GM12878 (cell line): Measurements from ENCODE around the gene SLC25A41. TPM values are rescaled to one million over a fixed set of nuclear protein-coding genes. Genes with fewer than 3 reads are reported as not detected.
A peak's percentile ranks its signal among the peaks of the same experiment; 100 is the strongest.

Source experiments
- FOS ChIP-seq: IDR thresholded peaks from 3 replicates; pipeline ENCODE4 v1.6.1; 2011; ENCODE audit warnings: borderline replicate concordance; ENCODE audit not compliant: insufficient read length; ENCODE audit errors: extremely low read depth
- HDGF ChIP-seq: fragments of 450-650 bp; IDR thresholded peaks from 2 replicates; pipeline ENCODE4 v1.6.1; 2016; ENCODE audit warnings: antibody characterized with exemption
- TBL1XR1 ChIP-seq: IDR thresholded peaks from 2 replicates; pipeline ENCODE4 v1.6.1; 2012; ENCODE audit warnings: low read depth, low read length, improper control_type of control experiment
- ZNF207 ChIP-seq: fragments of 450-650 bp; IDR thresholded peaks from 2 replicates; pipeline ENCODE4 v1.6.1; 2014; ENCODE audit warnings: antibody characterized with exemption, mild to moderate bottlenecking, borderline replicate concordance
- polyA plus RNA-seq, 11 experiments: library from polyadenylated mRNA; depleted of rRNA in 4 of 11; unstranded in 6 of 11; stranded (reverse) in 5 of 11; fragments of >200 nt; fragmentation: Nextera tagmentation in 4 of 11; fragmentation: Illumina TruSeq in 1 of 11; extraction: Ambion mirVana in 4 of 11; extraction: Trizol in 1 of 11; gene quantifications; 1 replicate in 1 of 11; 2 replicates in 10 of 11; pipeline versions ENCODE4 v1.2.1 to v1.2.3, GENCODE V29; 2011 to 2016; ENCODE audit warnings: inconsistent platforms in 2 of 11, missing spikeins in 2 of 11, low read depth in 1 of 11
- total RNA-seq, 4 experiments: library from RNA; depleted of rRNA in 3 of 4; stranded (reverse); fragments of >200 nt in 3 of 4; fragmentation: Illumina TruSeq in 1 of 4; extraction: Trizol in 1 of 4; gene quantifications; 2 replicates each; pipeline versions ENCODE4 v1.2.1 to v1.2.3, GENCODE V29; 2013 to 2021
- TF ChIP-seq, protein P1 (sequence below): IDR thresholded peaks from 2 replicates; pipeline ENCODE4 v1.6.1; 2011; ENCODE audit warnings: borderline replicate concordance, low read depth, mild to moderate bottlenecking, moderate library complexity, mixed read lengths, low read length; ENCODE audit not compliant: insufficient read depth; ENCODE audit errors: extremely low read length
- TF ChIP-seq, protein P2 (sequence below): fragments of 450-650 bp; IDR thresholded peaks from 2 replicates; pipeline ENCODE4 v1.6.1; 2018; ENCODE audit warnings: mild to moderate bottlenecking, low read depth, moderate library complexity; ENCODE audit not compliant: partially characterized antibody
- TF ChIP-seq, protein P3 (sequence below): IDR thresholded peaks from 2 replicates; pipeline ENCODE4 v1.6.1; 2012; ENCODE audit warnings: low read depth, low read length, improper control_type of control experiment
- TF ChIP-seq, protein P4 (sequence below): fragments of 450-650 bp; IDR thresholded peaks from 2 replicates; pipeline ENCODE4 v1.6.1; 2017; ENCODE audit warnings: low read depth, mild to moderate bottlenecking, moderate library complexity

SLC25A41 gene
- total and polyA plus RNA-seq, 10 of the 15 experiments (the other 5 are each of a cell fraction or from before 2014, with no cell fraction given): 0.23 to 1.2 (median 0.43) TPM; not detected in 2

DNA sequence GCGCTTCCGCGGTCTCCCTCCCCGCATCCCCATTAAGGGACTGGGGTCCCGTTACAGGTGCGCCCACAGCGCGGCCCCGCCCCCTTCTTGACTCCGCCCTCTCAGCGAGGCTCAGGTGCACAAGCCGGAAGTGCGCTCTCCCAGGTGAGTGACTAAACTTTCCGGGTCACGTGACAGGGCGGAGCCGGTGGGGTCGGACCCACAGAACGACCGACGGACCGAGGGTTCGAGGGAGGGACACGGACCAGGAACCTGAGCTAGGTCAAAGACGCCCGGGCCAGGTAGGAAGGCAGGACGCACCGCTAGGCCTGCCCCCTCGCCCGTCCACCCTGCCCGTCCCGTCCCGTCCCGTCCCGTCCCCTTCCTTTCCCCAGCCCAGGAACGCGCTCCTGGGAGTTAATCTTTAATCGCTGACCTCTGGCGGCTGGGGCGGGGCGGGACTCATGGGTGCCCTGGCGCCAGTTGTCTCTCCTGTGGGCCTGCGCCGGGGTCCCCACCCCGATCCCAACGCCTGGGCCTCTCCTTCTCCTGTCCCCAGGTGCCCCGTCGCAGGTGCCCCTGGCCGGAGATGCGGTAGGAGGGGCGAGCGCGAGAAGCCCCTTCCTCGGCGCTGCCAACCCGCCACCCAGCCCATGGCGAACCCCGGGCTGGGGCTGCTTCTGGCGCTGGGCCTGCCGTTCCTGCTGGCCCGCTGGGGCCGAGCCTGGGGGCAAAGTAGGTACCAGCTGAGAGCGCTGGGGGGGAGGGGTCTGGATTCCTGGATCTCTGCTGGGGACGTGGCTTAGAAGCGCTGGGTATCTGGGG lies 30.7 kb upstream of the SLC25A41 start, which contains the start of gene CRB3 (continued):
- TF ChIP-seq, protein P1, sequence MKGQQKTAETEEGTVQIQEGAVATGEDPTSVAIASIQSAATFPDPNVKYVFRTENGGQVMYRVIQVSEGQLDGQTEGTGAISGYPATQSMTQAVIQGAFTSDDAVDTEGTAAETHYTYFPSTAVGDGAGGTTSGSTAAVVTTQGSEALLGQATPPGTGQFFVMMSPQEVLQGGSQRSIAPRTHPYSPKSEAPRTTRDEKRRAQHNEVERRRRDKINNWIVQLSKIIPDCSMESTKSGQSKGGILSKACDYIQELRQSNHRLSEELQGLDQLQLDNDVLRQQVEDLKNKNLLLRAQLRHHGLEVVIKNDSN: peak; percentile 82
- TF ChIP-seq HDGF (no peak), TBL1XR1 (no peak), FOS (no peak), ZNF207 (no peak)
- TF ChIP-seq, protein P2, sequence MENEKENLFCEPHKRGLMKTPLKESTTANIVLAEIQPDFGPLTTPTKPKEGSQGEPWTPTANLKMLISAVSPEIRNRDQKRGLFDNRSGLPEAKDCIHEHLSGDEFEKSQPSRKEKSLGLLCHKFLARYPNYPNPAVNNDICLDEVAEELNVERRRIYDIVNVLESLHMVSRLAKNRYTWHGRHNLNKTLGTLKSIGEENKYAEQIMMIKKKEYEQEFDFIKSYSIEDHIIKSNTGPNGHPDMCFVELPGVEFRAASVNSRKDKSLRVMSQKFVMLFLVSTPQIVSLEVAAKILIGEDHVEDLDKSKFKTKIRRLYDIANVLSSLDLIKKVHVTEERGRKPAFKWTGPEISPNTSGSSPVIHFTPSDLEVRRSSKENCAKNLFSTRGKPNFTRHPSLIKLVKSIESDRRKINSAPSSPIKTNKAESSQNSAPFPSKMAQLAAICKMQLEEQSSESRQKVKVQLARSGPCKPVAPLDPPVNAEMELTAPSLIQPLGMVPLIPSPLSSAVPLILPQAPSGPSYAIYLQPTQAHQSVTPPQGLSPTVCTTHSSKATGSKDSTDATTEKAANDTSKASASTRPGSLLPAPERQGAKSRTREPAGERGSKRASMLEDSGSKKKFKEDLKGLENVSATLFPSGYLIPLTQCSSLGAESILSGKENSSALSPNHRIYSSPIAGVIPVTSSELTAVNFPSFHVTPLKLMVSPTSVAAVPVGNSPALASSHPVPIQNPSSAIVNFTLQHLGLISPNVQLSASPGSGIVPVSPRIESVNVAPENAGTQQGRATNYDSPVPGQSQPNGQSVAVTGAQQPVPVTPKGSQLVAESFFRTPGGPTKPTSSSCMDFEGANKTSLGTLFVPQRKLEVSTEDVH: no peak
- TF ChIP-seq, protein P3, sequence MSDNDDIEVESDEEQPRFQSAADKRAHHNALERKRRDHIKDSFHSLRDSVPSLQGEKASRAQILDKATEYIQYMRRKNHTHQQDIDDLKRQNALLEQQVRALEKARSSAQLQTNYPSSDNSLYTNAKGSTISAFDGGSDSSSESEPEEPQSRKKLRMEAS: no peak
- TF ChIP-seq, protein P4, sequence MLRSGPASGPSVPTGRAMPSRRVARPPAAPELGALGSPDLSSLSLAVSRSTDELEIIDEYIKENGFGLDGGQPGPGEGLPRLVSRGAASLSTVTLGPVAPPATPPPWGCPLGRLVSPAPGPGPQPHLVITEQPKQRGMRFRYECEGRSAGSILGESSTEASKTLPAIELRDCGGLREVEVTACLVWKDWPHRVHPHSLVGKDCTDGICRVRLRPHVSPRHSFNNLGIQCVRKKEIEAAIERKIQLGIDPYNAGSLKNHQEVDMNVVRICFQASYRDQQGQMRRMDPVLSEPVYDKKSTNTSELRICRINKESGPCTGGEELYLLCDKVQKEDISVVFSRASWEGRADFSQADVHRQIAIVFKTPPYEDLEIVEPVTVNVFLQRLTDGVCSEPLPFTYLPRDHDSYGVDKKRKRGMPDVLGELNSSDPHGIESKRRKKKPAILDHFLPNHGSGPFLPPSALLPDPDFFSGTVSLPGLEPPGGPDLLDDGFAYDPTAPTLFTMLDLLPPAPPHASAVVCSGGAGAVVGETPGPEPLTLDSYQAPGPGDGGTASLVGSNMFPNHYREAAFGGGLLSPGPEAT: no peak
